CD4-positive, alpha-beta T cell (primary cell): ENCODE data around the gene SLC16A13. TPM values are rescaled to one million over a fixed set of nuclear protein-coding genes. Genes with fewer than 3 reads are reported as not detected.

Source experiments
- ATAC-seq: fragments of 200-7000 bp; cut with Tn5 transposase; one replicate; pipeline ENCODE4 v1.10.0; 2022; ENCODE audit warnings: mild to moderate bottlenecking; ENCODE audit not compliant: poor library complexity
- CTCF ChIA-PET: fragments of 350-600 bp; sonication (Branson Sonifier 250); formaldehyde crosslinking; loops from one replicate; lab custom pipeline; 2021; ENCODE audit warnings: antibody characterized with exemption, inconsistent platforms; lab: Charles Lee
- POLR2A ChIA-PET: fragments of 350-600 bp; sonication (Branson Sonifier 250); formaldehyde crosslinking; loops from one replicate; lab custom pipeline; 2021; ENCODE audit warnings: antibody characterized with exemption, inconsistent platforms; lab: Charles Lee
- DNase-seq, 14 experiments: peaks; one replicate each; pipeline ENCODE4 v3.0.0-alpha.2; 2013 to 2020; ENCODE audit warnings: mixed read lengths in 2 of 14
- H3K27ac ChIP-seq, 2 donors: one replicate each; pipeline versions ENCODE4 v1.5.1 to v1.7.0; 2013; ENCODE audit warnings: low read length in 2 of 2, low read depth in 1 of 2, mild to moderate bottlenecking in 1 of 2
- H3K27me3 ChIP-seq, 2 experiments: 1 replicate in 1 of 2; 2 replicates in 1 of 2; pipeline versions ENCODE4 v1.6.1 to v1.7.0; 2013; ENCODE audit warnings: low read length in 2 of 2, control low read depth in 1 of 2, mild to moderate bottlenecking in 1 of 2, moderate library complexity in 1 of 2; ENCODE audit not compliant: insufficient read depth in 2 of 2, control insufficient read depth in 1 of 2
- H3K36me3 ChIP-seq: one replicate; pipeline ENCODE4 v1.6.1; 2013; ENCODE audit warnings: low read length, control low read depth; ENCODE audit not compliant: insufficient read depth
- H3K4me1 ChIP-seq: one replicate; pipeline ENCODE4 v1.6.1; 2013; ENCODE audit warnings: low read length, control low read depth; ENCODE audit not compliant: insufficient read depth
- H3K4me3 ChIP-seq: one replicate; pipeline ENCODE4 v1.5.1; 2013; ENCODE audit warnings: mild to moderate bottlenecking, low read length, moderate library complexity
- H3K9me3 ChIP-seq, 2 experiments: 1 replicate in 1 of 2; 2 replicates in 1 of 2; pipeline versions ENCODE4 v1.6.1 to v1.7.0; 2013; ENCODE audit warnings: low read length in 2 of 2, mild to moderate bottlenecking in 2 of 2, control low read depth in 1 of 2, moderate library complexity in 1 of 2; ENCODE audit not compliant: control insufficient read depth in 1 of 2, insufficient read depth in 1 of 2
- H3K27ac Mint-ChIP-seq: one replicate; pipeline ENCODE4 v1.8.0; 2020; ENCODE audit warnings: mixed read lengths
- H3K27me3 Mint-ChIP-seq: one replicate; pipeline ENCODE4 v1.8.0; 2021; ENCODE audit warnings: mixed read lengths
- H3K36me3 Mint-ChIP-seq: one replicate; pipeline ENCODE4 v1.8.0; 2021; ENCODE audit warnings: low read depth, mixed read lengths
- H3K4me1 Mint-ChIP-seq: one replicate; pipeline ENCODE4 v1.8.0; 2021; ENCODE audit warnings: low read depth, mixed read lengths
- H3K4me3 Mint-ChIP-seq: one replicate; pipeline ENCODE4 v1.8.0; 2020; ENCODE audit warnings: mild to moderate bottlenecking, mixed read lengths
- H3K9me3 Mint-ChIP-seq: one replicate; pipeline ENCODE4 v1.8.0; 2020; ENCODE audit warnings: mixed read lengths
- intact Hi-C, 2 experiments: fragments of 100-400 bp; cut with DNase I in 1 of 2; cut with micrococcal nuclease in 1 of 2; formaldehyde crosslinking; loops; one replicate each; pipeline versions ENCODE4 v1.15.1 to v1.9.0; 2023 to 2025; cut with DNase I, micrococcal nuclease
- total RNA-seq, 174 experiments: library from RNA in 2 of 174; stranded (reverse) in 2 of 174; gene quantifications; one replicate each; pipeline ENCODE4 v1.2.3 and lab custom pipeline; 2021 to 2026
- TF ChIP-seq, protein P1 (sequence below): fragments of 200-600 bp; IDR thresholded peaks from one replicate; pipeline ENCODE4 v1.8.0; 2022; ENCODE audit warnings: antibody characterized with exemption, mild to moderate bottlenecking

SLC16A13 gene
- total RNA-seq, 2 experiments from 2014 or later: 2.3 to 2.4 TPM

DNA sequence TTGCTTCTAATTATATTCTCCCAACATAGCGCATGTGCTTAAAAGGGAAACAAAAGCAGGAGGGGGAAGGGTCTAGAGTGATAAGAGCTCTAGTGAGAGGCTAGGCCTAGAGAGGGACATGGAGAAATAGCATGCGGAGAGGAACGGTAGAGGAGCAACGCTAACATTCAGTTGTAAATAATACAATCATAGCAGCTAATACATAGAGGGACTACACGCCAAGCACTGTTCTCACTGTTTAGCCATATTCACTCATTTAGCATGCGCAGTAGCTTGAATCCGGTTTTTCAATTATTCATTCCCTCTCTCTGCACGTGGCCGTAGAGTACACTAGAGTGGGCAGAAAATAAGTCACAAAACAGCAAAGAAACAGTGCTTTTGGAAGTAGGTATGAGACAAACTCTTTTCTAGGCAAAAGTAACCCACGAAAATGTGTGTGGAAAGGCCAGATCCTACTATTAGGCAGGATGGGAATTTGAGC, 41.7 kb upstream of the SLC16A13 start:
- H3K9me3 Mint-ChIP-seq: no peaks in the 10 kb centered on the region
- no peak for DNase-seq
- POLR2A ChIA-PET: no interaction called here
- TF ChIP-seq, protein P1, sequence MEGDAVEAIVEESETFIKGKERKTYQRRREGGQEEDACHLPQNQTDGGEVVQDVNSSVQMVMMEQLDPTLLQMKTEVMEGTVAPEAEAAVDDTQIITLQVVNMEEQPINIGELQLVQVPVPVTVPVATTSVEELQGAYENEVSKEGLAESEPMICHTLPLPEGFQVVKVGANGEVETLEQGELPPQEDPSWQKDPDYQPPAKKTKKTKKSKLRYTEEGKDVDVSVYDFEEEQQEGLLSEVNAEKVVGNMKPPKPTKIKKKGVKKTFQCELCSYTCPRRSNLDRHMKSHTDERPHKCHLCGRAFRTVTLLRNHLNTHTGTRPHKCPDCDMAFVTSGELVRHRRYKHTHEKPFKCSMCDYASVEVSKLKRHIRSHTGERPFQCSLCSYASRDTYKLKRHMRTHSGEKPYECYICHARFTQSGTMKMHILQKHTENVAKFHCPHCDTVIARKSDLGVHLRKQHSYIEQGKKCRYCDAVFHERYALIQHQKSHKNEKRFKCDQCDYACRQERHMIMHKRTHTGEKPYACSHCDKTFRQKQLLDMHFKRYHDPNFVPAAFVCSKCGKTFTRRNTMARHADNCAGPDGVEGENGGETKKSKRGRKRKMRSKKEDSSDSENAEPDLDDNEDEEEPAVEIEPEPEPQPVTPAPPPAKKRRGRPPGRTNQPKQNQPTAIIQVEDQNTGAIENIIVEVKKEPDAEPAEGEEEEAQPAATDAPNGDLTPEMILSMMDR: no peak
- H3K36me3 ChIP-seq: peaks cover 23% of the 10 kb centered on the region
- H3K36me3 Mint-ChIP-seq: peaks cover 33% of the 10 kb centered on the region
- H3K4me3 Mint-ChIP-seq: no peak overlapping the region
- H3K27me3 Mint-ChIP-seq: no peaks in the 10 kb centered on the region
- no peak overlapping the region for H3K4me3 ChIP-seq
- intact Hi-C loops: no loop called here
- H3K9me3 ChIP-seq: no peaks in the 10 kb centered on the region
- no peaks in the 10 kb centered on the region for H3K4me1 Mint-ChIP-seq
- CTCF ChIA-PET: interaction anchor here (0.9 to 1.6 kb wide), 2 partner anchors 10 to 52 kb away, joined by 3 read pairs; no protein-coding TSS in a partner anchor
- ATAC-seq: no peak
- H3K27ac ChIP-seq: no peak overlapping the region
- H3K27me3 ChIP-seq: no peaks in the 10 kb centered on the region
- peak overlapping the region; percentile 60 for H3K27ac Mint-ChIP-seq
- no peaks in the 10 kb centered on the region for H3K4me1 ChIP-seq

- Mint-ChIP-seq H3K4me1 (no peaks in the 10 kb centered on the region), H3K36me3 (peaks cover 39% of the 10 kb centered on the region), H3K9me3 (no peaks in the 10 kb centered on the region), H3K27me3 (no peaks in the 10 kb centered on the region), H3K4me3 (no peak overlapping the region), H3K27ac (peak overlapping the region; percentile 60)
- TF ChIP-seq, protein P1: no peak
- Histone ChIP-seq H3K36me3 (peaks cover 29% of the 10 kb centered on the region), H3K9me3 (no peaks in the 10 kb centered on the region), H3K4me1 (no peaks in the 10 kb centered on the region), H3K4me3 (no peak overlapping the region), H3K27me3 (no peaks in the 10 kb centered on the region), H3K27ac (no peak overlapping the region)
- intact Hi-C loops: no loop called here
- CTCF ChIA-PET: no interaction called here
- POLR2A ChIA-PET: no interaction called here
- ATAC-seq (no peak), DNase-seq (no peak)
Observed at GRCh38 chr17:6994666-6995256, 41.1 kb upstream of the SLC16A13 start.

- H3K9me3 ChIP-seq: no peaks in the 10 kb centered on the region
- ChIA-PET POLR2A (interaction anchor here (0.6 kb wide), 1 partner anchor 135 kb away, joined by 3 read pairs; no protein-coding TSS in a partner anchor), CTCF (no interaction called here)
- H3K36me3 ChIP-seq: peaks cover 38% of the 10 kb centered on the region
- no peaks in the 10 kb centered on the region for H3K4me1 ChIP-seq
- ATAC-seq: no peak
- peak within 1 kb of the TSS; percentile 40 for H3K27ac Mint-ChIP-seq
- no peak within 1 kb of the TSS for H3K27ac ChIP-seq
- H3K4me1 Mint-ChIP-seq: no peaks in the 10 kb centered on the region
- no peaks in the 10 kb centered on the region for H3K27me3 Mint-ChIP-seq
- no peak for DNase-seq
- intact Hi-C loops: no loop called here
- no peak within 1 kb of the TSS for H3K4me3 Mint-ChIP-seq
- no peak within 1 kb of the TSS for H3K4me3 ChIP-seq
- H3K9me3 Mint-ChIP-seq: no peaks in the 10 kb centered on the region
- peaks cover 45% of the 10 kb centered on the region for H3K36me3 Mint-ChIP-seq
- TF ChIP-seq, protein P1: no peak
- H3K27me3 ChIP-seq: no peaks in the 10 kb centered on the region
Observed at GRCh38 chr17:6995500-6996255, 40.1 kb upstream of the SLC16A13 start, which contains the start of gene ALOX12. ALOX12 (plus strand) TSS chr17:6996049; CDS start chr17:6996118, 69 bp downstream.
